GM10847 (cell line): ENCODE measurements around the gene TMEM217.

Experiments used
- POLR2A ChIP-seq: IDR thresholded peaks from 2 replicates; pipeline ENCODE4 v1.6.1; 2011; ENCODE audit not compliant: insufficient read length; ENCODE audit errors: extremely low read depth

TMEM217 gene

DNA sequence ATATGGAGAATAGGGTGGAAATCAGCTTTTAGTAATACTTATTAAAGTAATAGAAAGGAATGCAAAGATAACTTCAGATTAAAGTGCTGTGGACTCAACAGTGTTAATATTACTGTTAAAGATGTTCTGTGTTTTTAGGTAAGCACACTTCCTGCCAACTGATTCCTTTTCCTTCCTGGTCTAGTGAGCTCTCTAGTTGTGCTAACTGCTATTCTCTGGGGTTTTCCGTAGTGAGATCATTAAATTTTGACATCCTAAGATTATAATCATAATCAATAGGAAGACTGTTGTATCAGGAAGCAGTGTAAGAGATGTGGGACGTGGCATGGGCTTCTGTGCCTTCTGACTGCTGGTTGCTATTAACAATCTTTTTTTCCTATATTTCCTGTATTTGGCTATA, 1.2 kb upstream of the TMEM217 start:
- TF ChIP-seq POLR2A, result no peak

- no peak for TF ChIP-seq POLR2A
These were observed 611 bp upstream of the TMEM217 start for GRCh38 chr6:37258405-37259105.

DNA sequence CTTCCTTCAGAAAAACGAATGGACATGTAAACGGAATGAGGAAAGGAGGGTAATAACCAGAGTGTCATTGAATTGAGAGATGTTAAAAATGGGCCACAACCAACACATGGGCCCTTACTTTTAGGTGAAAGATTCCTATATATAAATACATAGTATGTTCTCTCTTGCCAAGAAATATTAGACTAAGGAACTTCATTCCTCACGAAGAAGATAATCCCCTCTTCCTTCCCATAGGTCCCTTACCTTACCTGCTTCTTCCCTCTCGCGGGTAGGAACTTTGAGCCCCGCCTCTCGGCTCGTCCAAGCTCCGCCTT, 667 bp downstream of the TMEM217 start:
- no peak for TF ChIP-seq POLR2A

- no peak for TF ChIP-seq POLR2A
These were observed 1.1 kb downstream of the TMEM217 start for GRCh38 chr6:37256692-37257319.

DNA sequence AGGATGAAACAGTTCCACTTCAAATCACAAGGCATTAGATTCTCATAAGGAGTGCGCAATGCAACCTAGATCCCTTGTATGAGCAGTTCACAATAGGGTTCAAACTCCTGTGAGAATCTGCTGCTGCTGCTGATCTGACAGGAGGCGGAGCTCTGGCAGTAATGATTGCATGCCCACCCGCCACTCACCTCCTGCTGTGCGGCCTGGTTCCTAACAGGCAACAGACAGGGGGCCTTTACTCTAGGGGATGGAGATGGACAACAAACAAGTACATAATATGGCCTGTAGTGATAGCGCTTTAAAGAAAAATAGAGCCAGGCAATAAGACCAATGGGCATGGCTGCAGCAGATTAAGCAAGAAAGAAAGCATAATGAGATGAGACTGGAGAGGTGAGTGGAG, 3.1 kb downstream of the TMEM217 start:
- TF ChIP-seq POLR2A, result no peak

DNA sequence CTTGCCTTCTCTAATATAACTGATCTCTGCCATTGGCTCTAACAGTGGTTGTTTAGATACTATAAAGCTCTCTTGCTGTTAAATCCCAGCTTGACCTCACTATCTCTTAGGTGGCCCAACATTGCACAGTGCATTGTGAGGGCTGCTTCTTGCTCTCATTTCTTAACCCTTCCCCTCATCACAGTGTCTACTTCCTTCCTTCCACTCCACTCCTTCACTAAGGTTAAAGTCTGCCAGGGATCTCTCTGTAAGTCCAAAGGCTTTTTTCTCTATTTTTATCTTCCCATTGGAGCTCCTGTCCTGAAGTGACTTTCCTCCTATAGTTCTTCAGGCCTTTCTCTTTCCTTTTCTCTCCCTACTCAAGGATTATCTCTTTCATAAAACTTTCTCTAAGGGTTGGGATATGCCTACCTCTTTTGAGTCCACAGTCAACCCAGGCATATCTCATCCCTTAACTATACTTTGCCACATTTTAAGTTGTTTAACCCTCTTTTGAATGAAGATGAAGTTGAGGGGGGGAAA, 4.4 kb downstream of the TMEM217 start:
- no peak for TF ChIP-seq POLR2A

- no peak for TF ChIP-seq POLR2A
These were observed 6.6 kb downstream of the TMEM217 start for GRCh38 chr6:37251211-37251780.

DNA sequence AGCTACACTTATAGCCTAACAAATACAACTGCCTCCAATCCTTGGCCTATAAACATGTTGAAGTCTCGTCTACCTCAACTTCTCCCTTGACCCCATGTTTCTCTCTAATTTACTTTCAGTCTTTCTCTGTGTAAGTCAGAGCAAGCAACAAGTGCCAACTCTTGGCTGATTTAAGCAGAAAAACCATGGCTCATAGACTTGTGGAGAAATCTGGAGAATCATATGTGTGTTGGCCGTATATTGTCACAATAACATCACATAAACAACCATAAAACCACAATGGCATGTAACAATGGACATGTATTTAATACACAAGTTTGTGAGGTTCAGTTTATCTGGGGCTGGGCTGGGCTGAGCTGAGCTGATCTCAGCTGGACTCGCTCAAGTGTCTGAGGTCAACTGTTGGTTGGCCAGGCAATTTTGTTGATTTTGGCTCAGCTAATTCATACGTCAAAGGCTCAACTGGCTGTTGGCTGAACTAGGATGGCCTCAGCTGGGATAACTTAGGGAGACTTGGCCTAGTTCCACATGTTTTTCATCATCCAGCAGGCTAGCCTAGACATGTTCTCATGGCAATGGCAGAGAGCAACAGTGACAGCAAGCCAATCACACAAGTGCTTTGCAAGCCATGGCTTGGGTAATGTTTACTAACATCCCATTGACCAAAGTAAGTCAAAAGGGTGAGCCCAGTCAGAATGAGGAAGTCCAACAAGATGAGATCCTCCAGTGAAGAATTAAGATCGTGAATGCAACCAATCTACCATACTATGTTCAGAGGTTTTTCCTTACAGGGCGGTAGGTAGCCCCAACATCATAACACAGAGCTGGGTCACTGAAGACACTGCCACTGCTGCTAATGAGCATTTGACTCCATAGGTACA, 13.3 kb downstream of the TMEM217 start:
- TF ChIP-seq POLR2A, result no peak

- no peak for TF ChIP-seq POLR2A
These were observed 14.1 kb downstream of the TMEM217 start for GRCh38 chr6:37243816-37244370.

DNA sequence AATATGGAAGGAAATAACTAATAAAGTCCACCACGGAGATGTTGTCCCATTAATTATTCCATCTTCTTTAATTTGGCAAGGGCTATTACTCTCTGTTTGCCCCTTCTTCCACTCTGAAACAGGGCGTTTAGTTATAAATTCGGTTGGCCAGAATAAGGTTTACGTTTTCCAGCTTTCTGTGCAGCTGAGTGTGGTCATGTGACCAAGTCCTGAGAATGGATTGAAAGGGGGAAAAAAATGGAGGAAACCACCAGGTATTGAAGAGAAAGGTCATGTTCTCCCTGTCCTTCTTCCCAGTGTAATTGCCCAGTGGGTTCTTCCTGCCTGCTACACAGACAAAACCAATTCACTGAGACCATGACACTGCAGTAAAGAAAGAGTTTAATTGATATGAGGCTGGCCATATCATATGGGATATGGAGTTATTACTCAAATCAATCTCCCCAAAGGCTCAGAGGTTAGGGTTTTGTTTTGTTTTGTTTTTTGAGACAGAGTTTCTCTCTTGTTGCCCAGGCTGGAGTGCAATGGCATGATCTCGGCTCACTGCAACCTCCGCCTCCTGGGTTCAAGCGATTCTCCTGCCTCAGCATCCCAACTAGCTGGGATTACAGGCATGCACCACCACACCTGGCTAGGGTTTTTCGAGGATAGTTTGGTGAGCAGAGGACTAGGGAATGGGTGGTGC, 14.7 kb downstream of the TMEM217 start:
- no peak for TF ChIP-seq POLR2A

DNA sequence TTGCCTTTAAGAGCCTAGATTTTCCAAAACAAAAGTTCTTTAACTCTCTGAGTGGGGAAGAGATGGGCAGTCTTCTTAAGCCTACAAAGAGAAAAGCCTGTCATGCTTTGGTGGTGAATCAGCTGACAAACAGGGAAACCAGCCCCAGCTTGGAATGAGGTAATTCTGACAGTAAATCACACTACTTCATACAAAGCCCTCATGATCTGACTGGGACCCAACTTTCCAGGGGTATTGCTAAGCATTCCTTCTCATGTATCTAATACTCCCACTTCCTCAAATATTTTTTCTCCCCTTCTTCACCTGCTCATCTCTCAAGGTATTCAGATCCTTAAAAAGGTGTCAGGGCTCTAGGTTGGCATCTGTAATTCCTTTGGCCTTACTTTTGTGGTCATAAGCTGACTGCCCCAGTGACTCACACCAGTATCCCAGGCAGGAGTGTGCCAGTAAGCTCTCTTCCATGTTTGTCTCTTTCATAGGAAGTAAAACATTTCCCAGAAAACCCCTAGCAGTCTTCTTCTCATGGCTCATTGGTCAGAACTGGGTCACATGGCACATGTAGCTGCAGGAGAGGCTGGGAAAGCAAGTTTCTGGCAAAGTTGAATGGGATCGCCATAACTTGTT, 15.4 kb downstream of the TMEM217 start:
- TF ChIP-seq POLR2A, result no peak

DNA sequence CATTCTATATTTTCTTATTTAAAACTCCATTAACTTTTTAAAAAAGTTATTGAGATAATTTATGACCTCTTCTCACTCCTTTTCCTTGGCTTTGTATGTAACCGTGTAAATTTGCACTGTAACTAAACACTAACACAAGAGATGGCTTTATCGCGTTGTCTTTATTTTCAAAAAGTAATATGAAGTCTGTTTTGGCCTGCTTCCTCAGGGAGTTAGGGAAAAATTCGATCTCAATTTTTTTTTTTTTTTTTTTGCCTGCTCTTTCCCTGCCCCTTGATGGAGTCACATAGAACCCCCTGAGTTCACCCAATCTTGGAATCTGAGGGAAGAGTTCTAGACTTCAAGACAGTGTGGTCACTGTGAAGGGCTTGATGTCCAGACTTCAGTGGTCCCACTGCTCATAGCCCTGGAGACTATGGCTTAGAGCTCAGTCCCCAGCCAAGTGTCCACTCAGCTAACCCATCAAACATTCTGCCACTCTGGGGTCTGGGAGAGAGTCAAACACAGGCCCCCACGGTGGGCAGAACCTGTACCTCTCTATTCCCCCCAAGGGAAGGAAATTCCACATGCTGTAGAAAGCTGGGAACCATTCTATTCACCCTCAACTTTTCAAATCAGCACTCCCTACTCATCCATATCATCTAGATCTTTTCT, 16.0 kb downstream of the TMEM217 start:
- no peak for TF ChIP-seq POLR2A

- TF ChIP-seq POLR2A, result no peak
These were observed 16.8 kb downstream of the TMEM217 start for GRCh38 chr6:37241131-37241530.
